GM10248 (cell line): ENCODE results near the gene TMEM150B.

Experiments
- CTCF ChIA-PET: fragments of 300-600 bp; sonication (Branson Sonifier 250); formaldehyde crosslinking; extraction: SDS; loops from one replicate; lab custom pipeline; 2021; ENCODE audit warnings: antibody characterized with exemption; lab: Yijun Ruan, JAX
- POLR2A ChIA-PET: fragments of 350-650 bp; sonication (Branson Sonifier 250); formaldehyde crosslinking; extraction: SDS; loops from one replicate; lab custom pipeline; 2020; ENCODE audit warnings: antibody characterized with exemption; lab: Yijun Ruan, JAX
- DNase-seq: peaks from one replicate; pipeline ENCODE4 v3.0.0; 2012; ENCODE audit errors: extremely low spot score
- CTCF ChIP-seq: IDR thresholded peaks from 2 replicates; pipeline ENCODE4 v1.5.1; 2012; ENCODE audit warnings: mild to moderate bottlenecking, low read depth; ENCODE audit errors: extremely low read depth, missing control alignments, control extremely low read depth

The TMEM150B gene

GRCh38 chr19:55275851-55276719 lies 49.1 kb downstream of the TMEM150B start:
- DNase-seq: peak; percentile 70
- CTCF ChIA-PET: interaction anchor here (0.9 to 3.3 kb wide), 5 partner anchors 15 to 208 kb away, joined by 3 to 13 read pairs (median 5); partner anchors contain the start of gene NAT14

GRCh38 chr19:55273978-55274707 lies 51.0 kb downstream of the TMEM150B start:
- CTCF ChIA-PET: no interaction called here
- DNase-seq: no peak
- POLR2A ChIA-PET: no interaction called here
- no peak for TF ChIP-seq CTCF

More at GRCh38 chr19:55275851-55276719, 49.1 kb downstream of the TMEM150B start:
- no peak for TF ChIP-seq CTCF
- POLR2A ChIA-PET: interaction anchor here (0.7 to 1.7 kb wide), 3 partner anchors 17 to 131 kb away, joined by 5 to 7 read pairs (median 6); partner anchors contain the start of genes PPP6R1 and UBE2S

GRCh38 chr19:55272142-55272541 lies 53.0 kb downstream of the TMEM150B start:
- POLR2A ChIA-PET: no interaction called here
- TF ChIP-seq CTCF: no peak
- no peak for DNase-seq
- CTCF ChIA-PET: no interaction called here

- DNase-seq: no peak
- POLR2A ChIA-PET: no interaction called here
- TF ChIP-seq CTCF: no peak
- CTCF ChIA-PET: interaction anchor here (0.8 to 1.9 kb wide), 4 partner anchors 9 to 361 kb away, joined by 3 to 5 read pairs (median 3); no protein-coding TSS in a partner anchor
These were observed 54.8 kb downstream of the TMEM150B start for GRCh38 chr19:55270172-55270942.

- TF ChIP-seq CTCF: no peak
- ChIA-PET POLR2A (interaction anchor here (0.6 kb wide), 1 partner anchor 303 kb away, joined by 3 read pairs; no protein-coding TSS in a partner anchor), CTCF (interaction anchor here (0.8 to 1.9 kb wide), 4 partner anchors 8 to 362 kb away, joined by 3 to 5 read pairs (median 3); no protein-coding TSS in a partner anchor)
- DNase-seq: no peak
These were observed 55.8 kb downstream of the TMEM150B start for GRCh38 chr19:55269299-55269698.
